Measurements from ENCODE around the gene PTPRCAP.

DNA sequence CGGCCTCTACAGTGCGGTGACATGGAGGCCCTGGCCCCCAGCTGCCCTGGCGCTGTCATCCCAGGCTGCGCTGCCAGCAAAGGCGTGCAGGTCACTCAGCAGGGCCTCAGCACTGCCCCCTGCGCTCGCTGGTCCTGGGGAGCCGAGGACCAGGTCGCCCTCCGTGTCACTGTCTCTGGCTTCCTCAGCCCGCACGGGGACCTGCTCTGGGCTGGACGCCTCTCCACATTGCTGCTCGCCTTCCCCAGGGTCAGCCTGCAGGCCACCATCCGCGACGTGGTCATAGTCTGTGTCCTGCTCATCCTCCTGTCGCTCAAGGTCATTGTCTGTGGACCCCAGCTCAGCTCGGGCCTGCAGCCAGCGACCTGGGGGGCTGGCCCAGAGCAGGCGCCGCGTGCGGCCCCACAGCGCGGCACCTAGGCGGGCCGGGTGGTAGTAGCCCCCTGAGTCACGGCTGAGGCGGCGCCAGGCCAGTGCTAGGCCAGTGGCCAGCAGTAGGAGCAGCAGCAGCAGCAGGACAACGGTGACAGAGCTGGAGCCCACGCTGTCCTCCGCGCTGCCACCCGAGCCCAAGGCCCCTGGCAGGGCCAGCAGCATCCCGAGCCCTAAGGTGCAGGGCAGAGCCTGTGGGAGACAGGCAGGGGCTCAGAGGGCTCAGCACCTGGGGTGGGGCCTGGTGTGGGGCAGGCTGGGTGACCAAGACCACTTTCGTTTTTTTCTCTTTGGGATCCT lies 1.6 kb downstream of the PTPRCAP start:
- TF ChIP-seq POLR2AphosphoS5 (IDR thresholded peaks at IDR 0.05): no peak
- TF ChIP-seq EP300 (IDR thresholded peaks at IDR 0.05): no peak
